Measurements from ENCODE around the gene MARK2. TPM values are rescaled to one million over a fixed set of nuclear protein-coding genes. Genes with fewer than 3 reads are reported as not detected.

MARK2 gene
- total and polyA plus RNA-seq, 2 donors, result 13.1 to 21.6 TPM

DNA sequence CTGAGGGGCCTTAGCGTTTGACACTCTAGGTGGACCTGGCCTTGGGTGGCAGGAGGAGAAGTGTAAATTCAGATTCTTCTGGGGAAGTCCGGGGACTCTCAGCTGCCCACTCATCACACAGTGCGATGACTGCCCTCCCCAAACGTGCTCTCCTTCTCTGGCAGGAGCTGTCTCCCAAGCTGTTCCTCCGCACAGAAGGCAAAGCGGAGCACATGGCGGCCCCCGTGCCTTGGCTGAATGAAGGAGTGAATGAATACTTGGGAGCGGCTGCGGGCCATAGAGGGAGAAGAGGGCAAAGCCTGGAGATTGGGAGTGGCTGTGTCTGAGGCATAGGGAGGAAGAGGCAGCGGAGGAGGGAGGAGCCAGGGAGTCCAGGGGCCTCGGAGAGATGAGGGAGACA, 93.0 kb downstream of the MARK2 start:
- Histone ChIP-seq H3K4me1 (ENCODE audit: insufficient read depth) (no peaks in the 10 kb centered on the region), H3K27ac (ENCODE audit: low read depth) (no peak overlapping the region), H3K36me3 (ENCODE audit: insufficient read depth) (no peaks in the 10 kb centered on the region), H3K4me3 (ENCODE audit: low read depth, low read length) (no peak overlapping the region)
- WGBS, result 74% methylated on average over 12 of the region's 12 CpGs
- DNase-seq (ENCODE audit: extremely low spot score), result no peak

DNA sequence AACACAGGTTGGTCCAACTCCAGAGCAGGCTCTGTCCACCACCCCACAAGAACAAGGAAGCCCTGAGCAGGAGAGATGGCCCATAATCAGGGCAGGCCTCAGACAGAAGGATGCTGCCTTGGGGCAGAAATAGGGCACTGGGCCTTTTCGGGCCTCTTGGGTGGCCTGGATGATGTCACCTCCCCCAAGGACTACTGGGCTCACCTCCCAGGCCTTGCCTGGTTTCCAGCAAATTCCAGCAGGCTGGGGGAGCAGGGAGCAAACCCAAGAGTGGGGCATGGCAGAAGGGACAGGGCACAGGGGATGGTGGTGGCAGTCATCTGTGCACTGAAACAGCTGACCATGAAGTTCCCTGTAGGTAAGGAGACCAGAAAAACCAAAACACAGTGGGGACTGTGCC, 94.5 kb downstream of the MARK2 start:
- H3K36me3 ChIP-seq (ENCODE audit: insufficient read depth), result no peaks in the 10 kb centered on the region
- no peaks in the 10 kb centered on the region for H3K4me1 ChIP-seq (ENCODE audit: insufficient read depth)
- 56% methylated on average over 1 of the region's 1 CpG for WGBS
- DNase-seq (ENCODE audit: extremely low spot score), result no peak
- H3K27ac ChIP-seq (ENCODE audit: low read depth), result no peak overlapping the region
- no peak overlapping the region for H3K4me3 ChIP-seq (ENCODE audit: low read depth, low read length)

- Histone ChIP-seq H3K27ac (ENCODE audit: low read depth) (no peak overlapping the region), H3K36me3 (ENCODE audit: insufficient read depth) (no peaks in the 10 kb centered on the region), H3K4me1 (ENCODE audit: insufficient read depth) (no peaks in the 10 kb centered on the region), H3K4me3 (ENCODE audit: low read depth, low read length) (peak overlapping the region; percentile 70)
- 24% methylated on average over 30 of the region's 30 CpGs for WGBS
- DNase-seq (ENCODE audit: extremely low spot score), result no peak
Measured at GRCh38 chr11:63937713-63938478, 99.0 kb downstream of the MARK2 start.

DNA sequence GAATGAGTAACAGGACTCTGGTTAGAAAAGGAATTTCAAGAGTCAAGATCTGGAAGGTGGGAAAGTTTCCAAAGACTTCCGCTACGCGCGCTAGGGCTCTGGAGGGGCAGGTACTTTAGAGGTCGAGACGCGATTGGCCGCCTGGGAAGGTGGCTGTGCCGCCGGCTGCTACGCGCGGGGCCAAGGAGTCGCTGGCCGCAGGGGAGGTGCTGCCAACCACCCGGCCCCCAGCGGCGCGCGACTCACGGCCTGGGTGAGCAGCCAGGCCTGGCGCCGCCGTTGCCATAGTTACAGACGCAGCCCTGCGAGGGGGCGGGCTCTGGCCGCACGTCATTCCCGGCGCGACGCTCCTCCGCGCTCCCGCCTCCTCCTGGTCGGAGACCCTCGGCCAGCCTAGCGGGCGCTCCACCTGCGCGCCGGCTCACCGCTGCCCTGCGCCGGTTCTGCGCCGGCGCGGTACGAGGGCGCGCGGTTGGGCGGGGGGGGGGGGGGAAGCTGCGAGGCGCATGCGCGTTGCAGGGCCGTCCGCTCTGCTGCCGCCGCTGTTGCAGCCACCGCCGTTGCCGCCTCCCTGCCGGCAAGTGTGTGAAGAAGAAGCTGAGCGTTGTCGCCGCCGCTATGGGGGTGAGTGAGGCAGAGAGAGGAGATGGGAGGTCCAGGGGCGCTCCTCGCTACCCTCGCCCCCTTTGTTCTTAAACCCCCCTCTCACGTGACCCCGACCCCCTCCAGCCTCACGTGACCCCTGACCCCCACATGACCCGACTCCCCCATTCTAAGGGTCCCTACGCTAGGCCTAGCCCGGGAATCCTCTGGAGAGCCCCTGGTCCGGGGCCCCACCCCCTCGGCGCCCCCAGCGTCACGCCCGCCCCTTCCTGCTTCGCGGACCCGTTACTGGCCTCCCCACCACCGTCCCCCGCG, 99.8 kb downstream of the MARK2 start, which contains the start of gene NAA40:
NAA40 (plus strand) TSS at position 524 of the 918 bp plus-strand sequence; CDS start at position 619, 95 bp downstream.
- WGBS, result under 1% methylated on average over 90 of the region's 92 CpGs
- no peaks in the 10 kb centered on the region for H3K36me3 ChIP-seq (ENCODE audit: insufficient read depth)
- peak; percentile 78 for DNase-seq (ENCODE audit: extremely low spot score)
- peak within 1 kb of the TSS; percentile 70 for H3K4me3 ChIP-seq (ENCODE audit: low read depth, low read length)
- no peak within 1 kb of the TSS for H3K27ac ChIP-seq (ENCODE audit: low read depth)
- no peaks in the 10 kb centered on the region for H3K4me1 ChIP-seq (ENCODE audit: insufficient read depth)

DNA sequence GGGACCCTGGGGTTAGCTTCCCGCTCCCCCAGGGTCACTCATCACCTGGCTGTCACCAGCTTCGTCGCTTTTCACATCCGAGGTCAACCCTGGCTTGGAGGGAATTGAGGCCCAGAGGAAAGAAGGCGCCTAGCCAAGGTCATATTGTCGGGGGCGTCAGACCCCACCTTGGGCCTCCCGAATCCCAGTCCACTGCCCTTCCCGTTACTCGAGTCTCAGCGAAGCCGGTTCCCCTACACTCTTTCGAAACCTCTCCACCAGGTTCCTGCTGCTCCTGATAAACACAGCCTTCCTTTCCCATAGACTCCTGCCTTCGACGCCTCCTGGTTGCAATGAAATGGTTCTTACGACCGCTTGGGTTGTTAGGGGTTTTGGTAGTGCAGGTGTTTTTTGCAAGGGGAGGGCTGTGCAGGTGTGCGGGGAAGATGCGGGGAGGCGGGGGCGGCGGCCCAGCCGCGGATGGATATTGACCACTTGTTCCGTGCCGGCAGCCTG, 100.5 kb downstream of the MARK2 start:
- no peak overlapping the region for H3K27ac ChIP-seq (ENCODE audit: low read depth)
- no peaks in the 10 kb centered on the region for H3K4me1 ChIP-seq (ENCODE audit: insufficient read depth)
- no peak for DNase-seq (ENCODE audit: extremely low spot score)
- WGBS, result 5% methylated on average over 26 of the region's 26 CpGs
- H3K36me3 ChIP-seq (ENCODE audit: insufficient read depth), result no peaks in the 10 kb centered on the region
- H3K4me3 ChIP-seq (ENCODE audit: low read depth, low read length), result peak overlapping the region; percentile 70

DNA sequence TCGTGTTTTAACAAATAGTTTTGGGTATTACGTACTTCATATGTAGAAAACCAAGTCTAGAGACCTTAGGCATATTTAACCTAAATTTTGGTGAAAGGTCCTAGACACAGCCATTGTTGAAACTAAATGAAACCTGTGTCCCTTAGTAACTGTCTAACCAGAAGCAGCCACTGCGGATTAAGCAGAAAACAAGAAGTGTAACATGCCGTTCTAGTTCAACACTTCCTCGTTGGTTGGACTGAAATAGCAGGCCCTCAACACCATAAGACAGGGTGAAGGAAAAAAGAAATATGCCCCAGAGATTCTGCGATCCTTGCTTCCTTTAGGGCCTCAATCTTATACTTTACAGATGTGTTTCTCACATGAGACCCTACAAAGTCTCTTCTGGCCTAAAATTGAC, 101.9 kb downstream of the MARK2 start:
- 85% methylated on average over 6 of the region's 6 CpGs for WGBS
- Histone ChIP-seq H3K36me3 (ENCODE audit: insufficient read depth) (no peaks in the 10 kb centered on the region), H3K4me3 (ENCODE audit: low read depth, low read length) (no peak overlapping the region), H3K27ac (ENCODE audit: low read depth) (no peak overlapping the region), H3K4me1 (ENCODE audit: insufficient read depth) (no peaks in the 10 kb centered on the region)
- DNase-seq (ENCODE audit: extremely low spot score), result no peak

- Histone ChIP-seq H3K4me1 (ENCODE audit: insufficient read depth) (no peaks in the 10 kb centered on the region), H3K27ac (ENCODE audit: low read depth) (no peak overlapping the region), H3K4me3 (ENCODE audit: low read depth, low read length) (no peak overlapping the region), H3K36me3 (ENCODE audit: insufficient read depth) (no peaks in the 10 kb centered on the region)
- no peak for DNase-seq (ENCODE audit: extremely low spot score)
- WGBS, result 83% methylated on average over 4 of the region's 4 CpGs
Measured at GRCh38 chr11:63941901-63942300, 103.0 kb downstream of the MARK2 start.

DNA sequence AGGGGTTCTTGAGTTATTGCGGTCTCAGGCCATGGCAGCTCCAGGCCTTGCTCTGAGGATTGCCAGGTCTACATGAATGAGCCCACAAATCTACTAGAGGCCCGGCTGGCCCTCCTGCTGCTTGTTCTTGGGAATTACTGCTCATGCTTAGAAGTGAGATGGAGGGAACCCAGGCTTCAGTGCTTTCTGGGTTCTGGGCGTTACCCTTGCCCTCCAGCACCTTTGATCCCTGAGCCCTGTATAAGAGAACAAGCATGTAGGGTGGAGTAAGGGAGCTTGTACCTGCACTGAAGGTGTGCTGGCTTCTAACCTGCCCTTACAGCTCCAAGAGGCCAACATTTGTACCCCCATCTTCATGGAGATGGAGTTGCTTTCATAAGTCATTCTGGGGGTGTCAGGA, 103.9 kb downstream of the MARK2 start:
- WGBS, result 88% methylated on average over 3 of the region's 3 CpGs
- no peak overlapping the region for H3K4me3 ChIP-seq (ENCODE audit: low read depth, low read length)
- H3K36me3 ChIP-seq (ENCODE audit: insufficient read depth), result no peaks in the 10 kb centered on the region
- DNase-seq (ENCODE audit: extremely low spot score), result no peak
- H3K27ac ChIP-seq (ENCODE audit: low read depth), result no peak overlapping the region
- H3K4me1 ChIP-seq (ENCODE audit: insufficient read depth), result no peaks in the 10 kb centered on the region

- no peak for DNase-seq (ENCODE audit: extremely low spot score)
- no peak overlapping the region for H3K27ac ChIP-seq (ENCODE audit: low read depth)
- no peak overlapping the region for H3K4me3 ChIP-seq (ENCODE audit: low read depth, low read length)
- WGBS, result 37% methylated on average over 8 of the region's 8 CpGs
- no peaks in the 10 kb centered on the region for H3K4me1 ChIP-seq (ENCODE audit: insufficient read depth)
- no peaks in the 10 kb centered on the region for H3K36me3 ChIP-seq (ENCODE audit: insufficient read depth)
Measured at GRCh38 chr11:63944987-63945386, 106.1 kb downstream of the MARK2 start.

DNA sequence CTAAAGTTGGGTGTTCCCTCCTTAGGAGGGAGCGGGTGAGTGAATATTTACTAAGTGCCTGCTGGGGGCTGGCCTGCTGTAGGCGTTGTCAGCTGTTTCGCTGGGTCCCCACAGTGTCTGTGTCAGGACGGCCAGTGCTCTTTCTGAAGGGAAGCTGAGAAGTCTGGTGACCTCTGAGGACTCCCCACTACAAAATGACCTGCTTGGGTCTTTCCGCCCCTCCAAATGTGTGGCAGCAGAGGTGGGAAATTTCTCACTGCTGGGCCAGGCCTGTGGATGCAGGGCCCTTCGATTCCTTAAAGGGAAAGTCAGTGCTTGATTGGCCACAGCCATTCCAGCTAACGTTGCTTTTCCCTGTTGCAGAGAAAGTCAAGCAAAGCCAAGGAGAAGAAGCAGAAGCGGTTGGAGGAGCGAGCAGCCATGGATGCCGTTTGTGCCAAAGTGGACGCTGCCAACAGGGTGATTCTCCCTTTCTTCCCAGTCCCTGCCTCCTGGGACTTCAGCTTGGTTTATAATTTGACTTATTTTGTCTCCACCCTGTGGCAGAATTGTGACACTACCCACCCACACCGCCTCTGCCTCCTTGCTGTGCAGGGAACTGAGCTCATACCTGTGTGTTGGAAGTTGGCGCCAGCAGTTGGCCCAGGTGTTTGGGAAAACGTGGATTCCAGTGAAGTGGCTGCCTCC, 106.7 kb downstream of the MARK2 start:
- no peak overlapping the region for H3K27ac ChIP-seq (ENCODE audit: low read depth)
- WGBS, result 28% methylated on average over 14 of the region's 14 CpGs
- H3K36me3 ChIP-seq (ENCODE audit: insufficient read depth), result no peaks in the 10 kb centered on the region
- peak; percentile 56 for DNase-seq (ENCODE audit: extremely low spot score)
- no peak overlapping the region for H3K4me3 ChIP-seq (ENCODE audit: low read depth, low read length)
- no peaks in the 10 kb centered on the region for H3K4me1 ChIP-seq (ENCODE audit: insufficient read depth)

DNA sequence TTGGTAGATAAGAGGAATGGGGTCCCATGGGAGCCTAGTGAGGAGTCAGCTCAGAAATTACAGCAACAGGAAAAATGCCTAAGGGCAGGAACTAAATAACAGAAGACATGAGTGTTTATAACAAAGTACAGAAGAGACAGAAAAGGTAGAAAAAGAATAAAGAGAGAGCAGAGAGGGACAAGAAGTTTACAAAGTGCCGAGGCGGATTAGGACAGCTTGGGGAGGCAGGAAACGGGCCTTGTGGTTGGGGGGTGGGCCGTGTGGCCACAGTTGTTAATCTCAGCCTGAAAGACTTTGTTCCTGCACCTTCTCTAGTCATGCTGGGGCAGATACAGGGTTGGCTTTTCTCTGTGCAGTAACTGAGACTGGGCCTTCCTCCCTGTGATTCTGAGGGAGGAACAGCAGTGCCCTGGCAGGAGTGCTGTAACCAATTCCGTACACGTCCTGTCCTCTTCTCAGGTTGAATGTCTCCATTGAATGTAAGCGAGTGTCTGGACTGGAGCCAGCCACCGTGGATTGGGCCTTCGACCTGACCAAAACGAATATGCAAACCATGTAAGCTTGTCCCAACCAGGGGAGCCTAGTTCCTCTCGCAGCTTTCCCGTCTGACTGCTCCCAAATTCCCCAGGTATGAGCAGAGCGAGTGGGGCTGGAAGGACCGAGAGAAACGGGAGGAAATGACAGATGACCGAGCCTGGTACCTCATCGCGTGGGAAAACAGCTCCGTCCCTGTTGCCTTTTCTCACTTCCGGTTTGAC, 113.0 kb downstream of the MARK2 start:
- H3K27ac ChIP-seq (ENCODE audit: low read depth), result no peak overlapping the region
- no peak overlapping the region for H3K4me3 ChIP-seq (ENCODE audit: low read depth, low read length)
- DNase-seq (ENCODE audit: extremely low spot score), result no peak
- 77% methylated on average over 20 of the region's 20 CpGs for WGBS
- H3K36me3 ChIP-seq (ENCODE audit: insufficient read depth), result no peaks in the 10 kb centered on the region
- H3K4me1 ChIP-seq (ENCODE audit: insufficient read depth), result no peaks in the 10 kb centered on the region

DNA sequence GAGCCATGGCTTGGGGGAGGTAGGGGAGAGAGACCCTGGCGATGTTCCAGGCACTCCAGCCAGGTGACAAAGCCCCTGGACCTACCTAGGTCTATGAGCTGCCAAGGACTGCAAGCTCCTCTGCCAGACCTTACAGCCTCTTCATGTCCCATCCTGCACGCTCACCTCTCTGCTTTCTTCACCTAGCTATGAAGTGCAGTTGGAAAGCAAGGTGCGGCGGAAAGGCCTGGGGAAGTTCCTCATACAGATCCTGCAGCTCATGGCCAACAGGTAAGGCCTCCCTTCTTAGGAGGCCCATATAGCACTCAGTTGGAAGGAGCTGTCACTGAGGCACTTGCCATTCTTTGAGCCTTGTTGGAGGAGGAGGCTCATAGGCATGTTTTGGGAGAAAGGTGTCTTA, 113.7 kb downstream of the MARK2 start:
- H3K36me3 ChIP-seq (ENCODE audit: insufficient read depth), result no peaks in the 10 kb centered on the region
- no peak overlapping the region for H3K27ac ChIP-seq (ENCODE audit: low read depth)
- H3K4me3 ChIP-seq (ENCODE audit: low read depth, low read length), result no peak overlapping the region
- no peaks in the 10 kb centered on the region for H3K4me1 ChIP-seq (ENCODE audit: insufficient read depth)
- 97% methylated on average over 4 of the region's 4 CpGs for WGBS
- DNase-seq (ENCODE audit: extremely low spot score), result no peak

DNA sequence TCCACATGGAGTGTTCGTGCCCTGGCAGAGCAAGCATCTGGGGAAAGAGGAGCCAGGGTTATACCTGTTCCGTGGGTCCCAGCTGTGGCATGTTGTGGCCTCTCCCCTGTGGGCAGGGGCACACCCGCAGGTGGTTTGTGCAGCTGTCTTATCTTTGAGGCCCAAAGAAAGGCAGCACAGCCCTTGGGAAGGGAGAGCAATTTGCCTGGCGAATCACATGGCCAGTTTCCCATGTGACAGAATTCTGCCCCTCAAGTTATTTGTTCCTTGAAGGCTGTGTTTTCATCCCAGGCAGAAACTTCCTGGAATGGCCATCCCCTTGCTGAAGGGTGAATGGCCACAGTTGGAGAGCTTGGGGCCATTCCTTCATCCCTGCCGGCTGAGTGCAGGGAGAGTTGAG, 119.1 kb downstream of the MARK2 start:
- Histone ChIP-seq H3K27ac (ENCODE audit: low read depth) (no peak overlapping the region), H3K4me1 (ENCODE audit: insufficient read depth) (no peaks in the 10 kb centered on the region), H3K4me3 (ENCODE audit: low read depth, low read length) (no peak overlapping the region), H3K36me3 (ENCODE audit: insufficient read depth) (no peaks in the 10 kb centered on the region)
- 87% methylated on average over 5 of the region's 5 CpGs for WGBS
- DNase-seq (ENCODE audit: extremely low spot score), result no peak

Data from urinary bladder (tissue), 4 donors.